ENCODE results near the gene CACNA1C.

Gene CACNA1C

DNA sequence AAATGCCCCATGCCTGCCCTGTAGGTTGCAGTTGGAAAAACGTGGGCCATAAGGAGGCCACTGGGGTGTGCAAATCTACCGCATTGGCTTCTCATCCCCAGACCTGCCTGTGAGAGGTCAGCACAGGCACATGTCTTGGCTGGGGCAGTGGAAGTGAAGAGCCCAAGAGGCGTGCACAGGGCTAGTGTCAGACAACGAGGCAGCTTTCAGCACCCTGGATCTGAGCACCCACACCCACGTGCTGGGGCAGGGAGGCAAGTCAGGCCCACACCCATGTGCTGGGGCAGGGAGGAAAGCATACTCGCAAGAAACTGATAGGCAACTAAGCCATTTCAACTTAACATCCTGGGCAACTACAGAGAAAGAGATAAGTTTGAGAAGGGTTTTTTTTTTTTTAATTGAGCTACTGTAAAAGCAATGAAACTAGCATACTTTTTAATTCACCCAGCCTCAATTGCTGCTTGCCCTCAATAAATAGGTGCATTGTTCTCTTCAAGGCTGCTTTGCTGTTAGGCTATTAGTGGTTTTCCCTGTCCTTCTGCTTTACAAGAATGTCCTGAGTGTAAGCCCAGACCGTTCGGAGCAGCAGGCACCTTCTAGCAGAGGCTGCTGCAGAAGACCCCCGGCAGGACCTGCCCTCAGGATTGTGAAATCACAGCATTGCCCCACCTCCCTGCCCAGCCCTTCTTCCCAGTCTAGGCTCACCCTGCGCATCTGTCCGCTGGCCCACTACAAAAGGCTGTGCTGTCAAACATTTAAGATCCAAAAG lies 386.7 kb downstream of the CACNA1C start:
- DNase-seq = no peak

DNA sequence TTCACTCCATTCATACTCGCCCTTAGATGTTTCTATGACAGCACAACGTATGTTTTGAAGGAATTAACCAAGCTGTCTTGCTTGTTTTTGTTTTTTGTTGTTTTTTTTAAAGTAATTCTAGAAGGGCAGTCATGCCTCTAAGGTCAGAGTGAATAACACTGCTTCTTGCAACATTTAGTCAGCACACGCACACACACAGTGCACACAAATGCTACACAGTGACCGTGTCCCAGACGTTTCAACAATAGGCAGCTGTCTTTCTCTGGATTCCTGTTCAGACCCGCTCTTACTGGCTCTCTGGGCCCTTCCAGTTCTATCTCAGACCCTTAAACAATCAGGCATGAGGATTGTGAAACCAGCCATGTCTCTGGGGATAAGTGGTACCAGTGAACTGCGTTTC lies 391.0 kb downstream of the CACNA1C start:
- DNase-seq = no peak

DNA sequence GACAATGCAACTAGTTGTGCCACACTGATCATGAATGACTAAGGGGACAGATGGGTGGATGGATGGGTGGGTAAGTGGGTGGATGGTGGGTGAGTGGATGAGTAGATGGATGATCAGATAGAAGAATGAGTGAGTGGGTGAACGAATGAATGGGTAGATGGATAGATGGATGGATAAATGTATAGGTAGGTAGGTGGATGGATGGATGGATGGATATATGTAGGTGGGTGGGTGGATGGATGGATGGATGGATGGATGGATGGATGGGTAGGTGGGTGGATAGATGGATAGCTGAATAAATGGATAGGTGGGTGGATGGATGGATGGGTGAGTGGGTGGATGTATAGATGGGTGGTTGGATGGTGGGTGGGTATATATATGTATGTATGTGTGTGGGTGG lies 393.2 kb downstream of the CACNA1C start:
- DNase-seq = no peak

DNA sequence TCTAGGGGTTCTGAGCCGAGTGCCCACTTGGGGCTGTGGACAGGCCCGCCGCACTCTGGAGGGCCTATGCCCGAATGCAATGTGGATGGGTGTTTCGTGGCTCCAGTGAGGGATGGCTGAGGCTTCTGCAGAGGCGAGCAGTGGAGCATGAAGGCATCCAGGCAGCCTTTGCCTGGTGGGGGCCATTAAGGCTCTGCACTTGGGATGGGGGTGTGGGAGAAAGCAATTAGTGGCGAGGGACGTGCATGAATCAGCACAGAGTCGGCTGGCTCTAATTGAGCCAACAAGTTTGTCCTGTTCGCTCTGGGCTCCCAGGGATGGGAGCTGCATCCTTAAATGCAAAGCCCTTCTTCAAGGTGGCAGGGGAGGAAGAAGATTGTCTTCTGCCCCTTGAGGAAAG lies 395.1 kb downstream of the CACNA1C start:
- peak; percentile 18 for DNase-seq

DNA sequence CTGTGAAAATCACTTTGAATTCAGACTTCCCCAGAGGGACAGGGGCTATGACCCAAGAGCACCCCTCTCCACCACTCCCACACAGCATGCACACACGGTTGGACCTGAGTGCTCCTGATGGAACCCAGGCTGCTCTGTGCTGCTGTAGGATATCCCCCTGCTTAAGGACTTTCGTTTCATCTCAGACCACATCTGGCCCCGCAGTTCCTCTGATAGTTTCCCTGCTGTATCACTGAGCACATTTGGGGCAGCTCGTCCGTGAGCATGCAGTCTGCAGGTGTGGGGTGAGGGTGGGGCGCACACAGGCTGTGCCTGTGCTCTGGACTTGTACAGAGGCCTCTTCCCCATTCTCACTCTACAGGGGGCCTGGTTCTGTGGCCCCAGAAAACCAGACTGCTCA lies 396.8 kb downstream of the CACNA1C start:
- DNase-seq = no peak

DNA sequence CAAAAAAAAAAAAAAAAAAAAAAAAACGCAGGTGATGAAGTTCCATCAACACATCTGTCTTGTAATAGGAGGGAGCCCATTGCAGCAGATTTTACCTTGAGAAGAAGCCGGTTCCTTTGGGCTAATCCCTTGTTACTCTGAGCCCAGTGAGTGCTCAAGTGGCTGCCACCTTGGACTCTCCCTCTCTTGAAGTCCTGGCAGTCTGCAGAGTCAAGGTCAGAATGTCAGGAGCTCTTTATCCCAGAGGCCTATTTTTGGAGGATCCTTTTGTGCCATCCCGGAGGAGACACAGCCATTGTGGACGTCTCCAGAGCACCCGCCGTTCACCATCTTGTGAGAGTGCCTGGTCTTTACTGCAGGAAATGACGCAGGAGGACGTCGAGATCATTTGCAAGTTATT lies 397.8 kb downstream of the CACNA1C start:
- no peak for DNase-seq

DNA sequence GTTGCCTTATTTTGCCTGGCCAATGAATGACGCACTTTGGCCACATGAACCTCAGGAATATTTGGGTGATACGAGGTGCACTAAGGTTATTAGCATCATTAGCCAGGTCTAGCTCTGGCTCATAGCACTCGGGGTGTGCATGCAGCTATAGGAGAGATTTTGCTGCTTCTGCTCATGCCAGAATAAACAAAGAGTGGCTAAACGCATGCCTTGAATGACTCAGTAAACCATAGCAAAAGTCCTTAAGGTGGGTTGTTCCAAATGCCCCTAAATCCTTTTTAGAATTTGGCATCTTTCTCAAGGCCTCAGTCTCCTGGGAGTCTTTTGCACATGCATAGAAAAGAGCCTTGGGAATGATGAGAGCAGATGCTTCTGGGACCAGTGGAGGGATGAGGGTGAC lies 398.2 kb downstream of the CACNA1C start:
- peak; percentile 68 for DNase-seq

DNA sequence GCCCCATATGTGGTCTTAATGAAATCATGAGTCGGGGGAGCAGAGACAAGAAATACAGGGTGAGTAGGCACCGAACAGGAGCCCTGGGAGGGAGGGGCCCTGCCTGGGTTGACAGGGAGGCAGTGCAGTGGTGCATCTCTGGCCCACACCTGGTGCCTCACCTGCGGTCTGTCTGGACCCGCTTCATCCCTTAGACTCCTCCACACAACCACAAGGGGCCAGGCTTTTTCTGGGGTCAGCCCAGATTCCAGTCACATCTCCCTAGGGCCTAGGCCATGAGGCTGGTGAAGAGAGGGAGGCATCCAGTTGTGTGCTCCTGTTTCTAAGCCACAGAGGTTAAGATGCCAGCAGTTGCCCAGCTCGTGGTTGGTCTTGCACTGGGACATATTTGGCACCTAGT lies 398.7 kb downstream of the CACNA1C start:
- no peak for DNase-seq

DNA sequence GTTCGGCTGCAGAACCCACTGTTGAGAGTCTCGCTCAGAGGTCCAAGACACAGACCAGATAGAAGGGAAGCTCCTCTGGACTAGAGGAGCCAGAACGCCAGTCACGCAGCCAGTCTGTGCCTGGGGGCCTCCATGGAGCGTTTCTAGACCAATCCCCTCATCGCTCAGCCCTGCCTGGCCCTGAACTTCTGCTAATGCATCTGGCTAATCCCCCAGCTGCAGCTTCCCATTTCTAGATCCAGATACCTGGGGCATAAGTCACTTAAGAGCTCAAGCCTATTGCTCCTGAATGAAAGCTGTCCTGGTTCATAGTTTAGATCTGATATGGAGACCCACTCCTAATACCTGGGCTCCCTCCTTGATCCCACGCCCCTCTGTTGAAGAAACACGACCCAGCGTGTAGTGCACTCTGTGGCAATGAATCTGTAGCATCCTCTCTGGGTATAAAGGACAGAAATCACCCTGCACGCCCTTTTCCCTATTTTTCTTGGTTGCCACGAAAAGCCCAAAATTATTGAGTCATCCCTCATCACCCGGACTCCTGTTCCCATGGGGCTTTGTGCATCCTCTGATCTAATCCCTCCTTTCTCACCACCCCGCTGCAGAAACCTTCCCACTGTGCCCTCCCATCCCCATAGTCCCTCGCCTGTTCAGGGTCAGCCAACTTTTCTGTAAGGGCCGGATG lies 400.4 kb downstream of the CACNA1C start:
- DNase-seq = peak; percentile 60

DNA sequence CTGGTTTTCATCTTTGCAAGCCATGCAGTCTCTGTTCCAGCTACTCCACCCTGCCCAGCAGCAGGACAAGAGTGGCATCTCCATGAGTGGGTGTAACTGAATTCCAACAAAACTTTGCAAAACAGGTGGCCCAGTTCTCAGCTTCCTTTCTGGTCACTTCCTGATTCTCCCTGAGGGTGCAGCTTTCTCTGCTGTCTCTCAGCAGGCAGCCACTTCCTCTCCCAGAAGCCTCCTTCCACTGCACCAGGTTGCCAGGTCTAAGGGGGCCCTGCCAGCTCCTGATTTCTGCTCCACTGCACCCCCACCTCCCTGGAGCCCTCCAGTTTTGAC lies 400.9 kb downstream of the CACNA1C start:
- DNase-seq = no peak

DNA sequence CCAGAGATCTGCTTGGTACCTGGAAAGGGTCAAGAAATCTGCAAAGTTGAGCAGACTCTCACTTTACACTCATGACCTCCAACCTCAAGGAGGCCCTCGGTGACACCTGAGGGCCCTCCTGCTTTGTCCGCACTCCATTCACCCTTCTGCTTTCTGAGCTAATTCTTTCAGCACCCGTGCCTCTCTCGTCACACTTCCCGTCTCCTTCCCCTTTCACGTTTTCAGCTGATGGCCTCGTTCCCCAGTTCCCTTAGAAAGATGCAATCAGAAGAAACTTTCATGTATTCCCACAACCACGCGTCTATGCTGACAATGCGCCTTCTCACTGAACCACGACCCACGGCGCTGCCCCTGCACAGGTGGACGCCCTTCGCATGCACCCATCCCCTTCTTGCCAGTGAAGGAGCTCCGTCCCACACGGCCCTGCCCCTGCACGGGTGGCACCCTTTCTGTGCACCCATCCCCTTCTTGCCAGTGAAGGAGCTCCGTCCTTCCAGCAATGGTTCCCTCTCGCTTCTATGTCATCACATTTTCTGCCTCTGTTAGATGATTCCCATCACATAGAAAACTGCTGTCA lies 401.9 kb downstream of the CACNA1C start:
- no peak for DNase-seq

DNA sequence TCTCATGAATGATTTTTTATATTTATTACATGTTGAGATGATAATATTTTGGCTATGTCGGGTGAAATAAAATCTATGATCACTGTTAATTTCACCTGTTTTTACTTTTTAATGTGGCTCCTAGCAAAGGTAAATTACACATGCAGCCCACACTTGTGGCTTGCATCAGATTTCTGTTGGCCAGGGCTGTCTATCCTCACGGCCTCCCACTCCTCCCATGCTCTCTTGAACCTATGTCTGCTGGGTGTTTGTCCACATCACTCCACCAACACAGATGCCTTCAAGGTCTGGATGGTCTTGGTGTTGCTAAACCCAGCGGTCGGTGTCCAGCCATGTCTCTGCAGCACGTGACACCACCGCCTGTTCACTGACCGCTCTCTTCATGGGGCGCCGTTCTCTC lies 402.6 kb downstream of the CACNA1C start:
- DNase-seq = no peak

DNA sequence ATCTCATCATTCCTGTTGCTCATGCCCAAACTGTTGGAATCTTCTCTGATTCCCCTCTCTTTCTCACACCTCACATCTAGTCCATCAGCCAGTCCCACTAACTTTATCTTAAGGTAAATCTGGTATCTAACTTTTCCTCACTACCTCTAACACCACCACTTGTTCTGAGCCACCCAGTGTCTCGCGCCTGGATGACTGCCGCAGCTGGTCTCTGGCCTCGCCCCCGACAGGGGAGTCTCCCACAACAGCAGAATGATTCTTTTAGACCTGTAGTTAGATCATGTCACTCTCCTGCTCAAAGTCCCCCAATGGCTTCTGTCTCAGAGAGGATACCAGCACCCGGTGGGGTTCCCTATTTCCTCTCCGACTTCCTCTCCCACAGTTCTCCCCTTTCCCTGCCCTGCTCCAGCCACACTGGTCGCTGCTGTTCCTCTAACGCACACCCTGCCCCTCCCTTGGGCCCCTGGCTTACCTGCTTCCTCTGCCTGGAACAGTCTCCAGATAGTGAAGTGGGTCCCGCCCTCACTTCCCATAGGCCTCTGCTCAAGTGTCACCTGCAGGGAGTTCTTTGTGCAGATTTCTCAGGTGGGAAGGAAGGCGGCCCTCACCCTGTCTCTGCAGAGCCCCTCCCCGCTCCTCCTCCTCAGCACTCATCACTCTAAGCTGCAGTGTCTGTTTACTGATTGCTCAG lies 403.5 kb downstream of the CACNA1C start:
- DNase-seq = no peak

DNA sequence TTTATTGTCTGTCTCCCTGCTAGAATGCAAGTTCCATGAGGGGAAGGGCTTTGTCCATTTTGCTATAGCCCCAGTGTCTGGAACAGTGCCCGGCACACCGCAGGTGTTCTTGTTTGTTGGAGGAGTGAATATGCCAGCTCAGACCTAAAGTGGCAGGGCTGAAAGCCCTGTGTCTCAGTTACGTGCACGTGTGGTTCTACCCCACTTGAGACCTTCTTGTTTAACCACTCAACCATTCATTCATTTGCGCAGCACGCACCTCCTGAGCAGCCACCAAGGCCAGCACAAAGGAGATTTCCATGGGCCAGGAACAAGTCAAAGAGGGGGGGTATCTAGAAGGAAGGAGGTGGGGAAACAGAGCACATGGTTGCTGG lies 404.0 kb downstream of the CACNA1C start:
- no peak for DNase-seq

DNA sequence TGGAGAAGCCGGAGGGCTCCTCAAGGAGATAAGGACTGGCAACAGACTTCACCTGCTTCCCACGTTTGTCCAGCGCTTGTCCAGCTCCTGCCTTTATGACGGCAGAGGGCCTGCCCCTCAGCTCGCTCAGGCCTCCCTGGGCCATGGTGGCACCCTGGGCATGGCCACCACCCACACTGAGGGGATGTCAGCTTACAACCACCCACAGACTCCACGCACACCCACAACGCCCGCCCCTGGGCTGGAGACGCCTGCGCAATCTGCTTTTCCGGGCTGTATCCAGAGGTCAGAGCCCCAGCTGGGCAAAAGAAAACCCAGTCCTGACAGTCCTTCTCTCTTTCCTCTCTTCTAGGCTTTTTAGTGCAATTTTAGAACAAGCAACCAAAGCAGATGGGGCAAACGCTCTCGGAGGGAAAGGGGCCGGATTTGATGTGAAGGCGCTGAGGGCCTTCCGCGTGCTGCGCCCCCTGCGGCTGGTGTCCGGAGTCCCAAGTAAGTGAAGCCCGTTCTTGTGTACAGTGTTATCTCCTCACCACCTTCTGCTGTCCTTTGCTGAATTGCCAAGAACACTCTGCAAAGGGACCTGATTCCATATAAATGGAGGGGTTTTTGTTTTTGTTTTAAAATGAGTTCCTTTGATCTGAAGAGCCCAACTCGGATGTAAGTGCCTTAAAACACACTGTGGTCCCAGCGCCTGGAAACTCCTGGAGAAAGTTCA lies 404.6 kb downstream of the CACNA1C start:
- no peak for DNase-seq

DNA sequence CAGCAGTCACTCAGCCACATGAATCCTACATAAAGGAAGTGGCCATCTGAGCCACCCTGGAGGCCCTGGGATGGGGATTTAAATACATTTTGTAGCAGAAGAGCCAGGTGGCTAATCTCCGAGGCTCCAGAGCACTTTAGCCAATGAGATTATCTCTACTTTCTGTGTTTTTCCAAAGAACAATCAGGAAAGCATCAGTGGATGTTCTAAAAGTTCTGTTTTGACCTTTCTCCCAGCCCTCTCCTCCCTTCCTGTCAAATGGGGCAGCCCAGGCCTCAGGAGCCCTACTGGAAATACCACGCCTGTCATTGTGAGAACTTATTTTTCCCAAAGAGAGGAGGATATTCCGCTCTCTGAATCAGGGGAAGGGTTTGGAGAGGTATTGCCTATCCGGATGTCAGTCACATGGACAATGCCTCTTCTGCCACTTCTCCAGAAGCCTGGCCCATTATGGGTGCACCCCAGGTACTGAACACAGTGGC lies 405.2 kb downstream of the CACNA1C start:
- no peak for DNase-seq

DNA sequence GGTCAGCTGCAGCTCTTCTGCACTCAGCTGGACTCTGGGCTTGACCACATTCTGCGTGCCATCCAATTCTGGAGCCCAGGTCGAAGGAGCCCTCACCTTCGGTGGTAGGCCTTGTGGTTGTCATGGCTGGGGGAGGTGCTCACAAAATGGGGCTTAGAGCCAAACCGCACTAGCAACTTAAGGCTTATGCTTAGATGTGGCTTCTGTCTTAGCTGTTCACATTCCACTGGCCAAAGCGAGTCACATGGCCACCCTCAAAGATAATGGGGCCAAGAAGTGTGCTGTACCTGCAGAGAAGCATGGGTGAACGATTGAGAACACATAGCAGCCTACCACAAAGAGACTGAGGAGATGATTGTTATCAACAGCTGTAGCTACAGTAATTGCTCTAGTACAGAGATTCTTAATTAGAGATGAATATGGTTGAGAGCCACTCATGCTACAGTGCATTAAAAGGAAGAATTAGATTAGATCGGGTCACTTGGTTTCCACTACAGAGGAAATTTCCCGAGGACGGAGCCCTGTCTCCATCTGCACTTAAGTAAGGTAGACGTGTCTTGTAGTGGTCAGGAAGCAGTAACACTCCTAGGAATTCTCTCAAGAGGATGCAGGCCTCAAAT lies 407.4 kb downstream of the CACNA1C start:
- DNase-seq = peak; percentile 12

DNA sequence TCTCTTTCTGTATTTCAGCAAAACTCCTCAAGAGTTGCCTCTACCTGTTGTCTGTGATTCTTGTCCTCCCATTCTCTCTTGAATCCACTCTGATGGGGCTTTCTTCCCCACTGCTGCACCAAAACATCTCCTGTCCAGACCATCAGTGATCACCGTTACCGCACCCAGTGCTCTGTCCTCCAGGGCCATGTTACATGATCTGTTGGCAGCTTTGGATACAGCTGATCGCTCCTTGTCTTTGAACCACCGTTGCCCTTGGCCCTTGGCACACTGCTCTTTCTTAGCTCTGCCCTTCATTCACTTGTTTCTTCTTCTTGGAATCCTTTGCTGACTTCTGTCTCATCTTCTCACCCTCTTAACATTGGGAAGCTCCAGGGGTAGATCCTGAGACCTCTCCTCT lies 408.3 kb downstream of the CACNA1C start:
- no peak for DNase-seq

DNA sequence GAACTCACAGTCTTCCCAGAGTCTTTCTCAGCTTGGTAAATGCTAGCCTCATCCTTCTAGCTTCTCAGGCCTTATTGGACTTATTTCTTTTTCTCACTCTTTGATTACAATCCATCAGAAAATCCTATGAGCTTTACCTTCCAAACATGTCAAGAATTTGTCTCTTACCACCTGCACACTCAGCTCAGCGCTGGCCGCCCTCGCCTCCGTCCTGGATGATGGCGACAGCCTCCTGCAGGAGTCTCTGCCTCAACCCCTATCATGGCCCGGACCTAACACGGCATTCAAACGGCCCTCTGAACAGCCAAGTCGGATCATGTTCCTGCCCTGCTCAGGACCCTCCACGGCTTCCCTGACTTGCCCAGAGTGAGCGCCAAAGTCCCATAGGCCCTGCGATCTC lies 408.9 kb downstream of the CACNA1C start:
- DNase-seq = no peak

DNA sequence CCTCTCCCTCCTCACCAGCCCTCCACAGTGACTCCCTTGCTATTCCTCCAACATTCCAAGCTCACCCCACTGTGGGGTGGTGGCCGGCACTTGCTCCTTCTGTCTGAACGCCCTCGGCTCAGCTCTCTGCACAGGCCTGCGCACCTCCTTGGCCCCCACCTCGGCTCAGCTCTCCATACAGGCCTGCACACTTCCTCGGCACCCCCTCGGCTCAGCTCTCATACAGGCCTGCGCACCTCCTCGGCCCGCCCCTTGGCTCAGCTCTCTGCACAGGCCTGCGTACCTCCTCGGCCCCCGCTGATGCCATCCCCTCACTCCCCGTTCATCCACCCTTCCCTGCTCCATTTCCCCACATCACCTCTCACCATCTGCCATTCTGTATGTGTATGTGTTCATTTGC lies 409.3 kb downstream of the CACNA1C start:
- no peak for DNase-seq

DNA sequence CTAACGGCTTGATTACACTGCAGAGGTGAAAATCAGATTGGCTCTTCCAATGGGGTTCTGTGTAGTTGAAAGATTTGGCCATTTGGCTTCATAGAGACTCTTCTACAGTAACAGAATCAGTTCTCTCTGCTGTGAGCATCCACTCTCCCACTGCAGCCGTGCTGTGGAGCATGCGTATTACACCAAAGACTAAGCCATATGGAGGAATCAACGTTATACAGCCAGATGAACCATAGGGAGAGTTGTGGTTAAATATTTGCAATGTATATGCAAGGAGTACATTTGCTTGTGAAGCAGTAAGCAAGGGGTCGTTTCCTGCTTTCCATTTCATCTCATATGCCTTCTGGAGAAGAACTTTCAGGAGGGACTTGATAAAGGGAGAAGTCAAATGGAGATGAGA lies 410.9 kb downstream of the CACNA1C start:
- DNase-seq = no peak

DNA sequence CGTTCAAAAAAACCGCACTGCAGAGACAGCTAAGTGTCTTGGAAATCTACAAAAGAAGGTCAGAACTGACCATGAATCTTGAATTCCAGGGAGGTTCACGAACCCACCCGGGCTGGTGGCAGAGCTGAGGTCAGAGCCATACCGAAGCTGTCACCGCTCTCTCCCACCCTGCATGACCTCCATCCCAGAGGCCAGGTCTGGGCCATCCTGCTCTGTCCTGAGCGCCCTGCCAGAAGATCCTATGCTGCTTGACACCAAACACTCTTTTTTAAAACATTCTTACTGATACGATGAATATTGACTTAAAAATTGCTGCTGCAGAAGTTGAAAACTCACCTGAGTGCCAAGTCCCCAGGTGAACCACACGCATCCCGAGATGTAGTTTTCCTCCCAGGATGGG lies 412.9 kb downstream of the CACNA1C start:
- DNase-seq = no peak

DNA sequence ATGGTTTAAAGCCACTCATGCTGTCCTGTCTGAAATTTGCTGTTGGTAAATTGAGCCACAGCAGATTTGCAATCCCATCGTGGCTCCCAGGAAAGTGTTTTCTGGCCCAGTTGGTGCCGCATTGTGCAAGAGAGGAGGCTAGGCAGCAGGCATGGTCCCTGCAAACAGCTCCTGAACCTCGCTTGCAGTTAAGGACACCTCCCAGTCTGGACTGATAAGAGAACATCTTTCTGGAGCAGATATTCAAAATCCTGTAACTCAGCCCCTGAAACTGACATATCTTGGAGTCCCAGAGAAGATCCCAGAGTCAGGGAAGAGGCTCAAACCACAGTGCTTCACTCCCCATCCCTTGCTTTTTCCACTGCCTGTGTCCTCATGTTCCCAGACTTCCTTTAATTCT lies 413.4 kb downstream of the CACNA1C start:
- no peak for DNase-seq
